Measurements from ENCODE around the gene SLC25A15. TPM values are rescaled to one million over a fixed set of nuclear protein-coding genes. Genes with fewer than 3 reads are reported as not detected.
A peak's percentile ranks its signal among the peaks of the same experiment; 100 is the strongest.

Gene SLC25A15
- 10 to 100 TPM; 19.0 to 92.8 (median 75.5) TPM for total RNA-seq

- no peaks in the 10 kb centered on the region for H3K9me3 ChIP-seq
- DNase-seq = peak; percentile 75 to 93 (median 90)
- TF ChIP-seq POLR2A (IDR thresholded peaks at IDR 0.05) (peak; percentile 44 to 80), CTCF (IDR thresholded peaks at IDR 0.05) (peak in 3 of 6 experiments; percentile 62 to 78 (median 66))
- peak within 1 kb of the TSS; percentile 54 to 98 (median 76) for H3K4me3 ChIP-seq
- no peaks in the 10 kb centered on the region for H3K36me3 ChIP-seq
- no peaks in the 10 kb centered on the region for H3K27me3 ChIP-seq
- H3K27ac ChIP-seq = peak within 1 kb of the TSS; percentile 81 to 97 (median 88)
- H3K4me1 ChIP-seq = peaks cover 0 to 20% (median 0%) of the 10 kb centered on the region in 4 donors
Observed at GRCh38 chr13:40789275-40790153, at the start of gene SLC25A15. SLC25A15 (plus strand) TSS chr13:40789611; CDS start chr13:40793227, 3,616 bp downstream.

- H3K4me3 ChIP-seq = no peak overlapping the region
- no peak overlapping the region for H3K27ac ChIP-seq
- no peak for TF ChIP-seq CTCF (IDR thresholded peaks at IDR 0.05)
- no peak for TF ChIP-seq POLR2A (IDR thresholded peaks at IDR 0.05)
- H3K4me1 ChIP-seq = no peaks in the 10 kb centered on the region
- H3K27me3 ChIP-seq = no peaks in the 10 kb centered on the region
- no peak for DNase-seq
- no peaks in the 10 kb centered on the region for H3K9me3 ChIP-seq
- peaks cover 0 to 46% (median 0%) of the 10 kb centered on the region in 3 donors for H3K36me3 ChIP-seq
Observed at GRCh38 chr13:40749327-40749726, 40.1 kb upstream of the SLC25A15 start.

GRCh38 chr13:40755082-40755700 is 34.2 kb upstream of the SLC25A15 start:
- TF ChIP-seq POLR2A (IDR thresholded peaks at IDR 0.05) (no peak), CTCF (IDR thresholded peaks at IDR 0.05) (no peak)
- H3K9me3 ChIP-seq = no peaks in the 10 kb centered on the region
- no peaks in the 10 kb centered on the region for H3K27me3 ChIP-seq
- H3K4me3 ChIP-seq = no peak overlapping the region
- H3K4me1 ChIP-seq = no peaks in the 10 kb centered on the region
- DNase-seq = no peak
- H3K27ac ChIP-seq = peak overlapping the region in 1 of 4 donors; percentile 36
- peaks cover 0 to 58% (median 0%) of the 10 kb centered on the region in 3 donors for H3K36me3 ChIP-seq

- no peaks in the 10 kb centered on the region for H3K4me1 ChIP-seq
- H3K4me3 ChIP-seq = no peak overlapping the region
- no peaks in the 10 kb centered on the region for H3K9me3 ChIP-seq
- DNase-seq = no peak
- peaks cover 0 to 57% (median 0%) of the 10 kb centered on the region in 3 donors for H3K36me3 ChIP-seq
- no peak overlapping the region for H3K27ac ChIP-seq
- no peaks in the 10 kb centered on the region for H3K27me3 ChIP-seq
- TF ChIP-seq CTCF (IDR thresholded peaks at IDR 0.05) = no peak
- TF ChIP-seq POLR2A (IDR thresholded peaks at IDR 0.05) = no peak
Observed at GRCh38 chr13:40756042-40756441, 33.4 kb upstream of the SLC25A15 start.

- Histone ChIP-seq H3K27me3 (no peaks in the 10 kb centered on the region), H3K27ac (no peak overlapping the region), H3K36me3 (peaks cover 0 to 40% (median 0%) of the 10 kb centered on the region in 3 donors), H3K4me3 (no peak overlapping the region), H3K4me1 (no peaks in the 10 kb centered on the region), H3K9me3 (no peaks in the 10 kb centered on the region)
- TF ChIP-seq POLR2A (IDR thresholded peaks at IDR 0.05) = no peak
- no peak for TF ChIP-seq CTCF (IDR thresholded peaks at IDR 0.05)
- no peak for DNase-seq
Observed at GRCh38 chr13:40758811-40759210, 30.6 kb upstream of the SLC25A15 start.

Data from Peyer's patch (tissue), 4 donors.